ENCODE data around the gene LHX8.
"Not testable (repeated sequence)": the region's sequence is repeated elsewhere in the genome, so short reads cannot be mapped to it uniquely, and the experiment has no call there.

The LHX8 gene

DNA sequence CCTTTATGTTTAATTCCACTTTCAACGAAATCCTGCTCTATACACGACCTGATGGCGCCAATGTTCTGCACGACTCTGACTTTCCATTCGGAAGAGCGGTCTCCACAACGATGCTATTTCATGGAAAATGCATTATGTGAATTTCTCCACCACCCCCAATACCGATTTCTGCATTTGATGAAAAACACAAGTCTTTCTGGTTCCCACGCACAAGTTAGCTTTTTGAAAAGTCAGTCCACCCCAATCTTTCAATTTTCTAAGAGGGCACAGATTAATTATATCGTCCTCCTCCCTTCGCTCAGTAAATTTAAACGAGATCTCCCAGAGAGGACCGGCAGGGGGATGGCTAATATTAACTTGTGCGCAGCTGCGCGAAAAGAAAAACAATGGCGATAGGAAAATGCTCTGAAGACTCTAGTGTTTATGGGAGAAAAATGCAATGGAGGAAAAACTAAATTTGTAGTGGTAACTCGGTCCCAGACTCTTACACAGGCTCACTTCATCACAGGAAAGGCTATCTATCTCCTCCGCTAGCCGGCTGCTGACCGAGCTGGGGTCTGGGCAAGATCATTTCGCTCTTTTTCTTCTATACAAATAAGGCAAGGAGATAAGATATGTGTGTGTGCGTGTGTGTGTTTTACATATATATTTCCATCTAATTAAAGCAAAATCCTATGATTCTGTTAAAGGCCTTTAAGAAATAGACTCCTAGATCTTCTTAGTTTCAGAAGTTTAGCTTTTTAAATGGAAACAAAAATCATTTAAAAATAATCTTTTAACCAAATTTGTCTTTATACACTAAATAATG is 1.2 kb upstream of the LHX8 start:
- no peak for DNase-seq

DNA sequence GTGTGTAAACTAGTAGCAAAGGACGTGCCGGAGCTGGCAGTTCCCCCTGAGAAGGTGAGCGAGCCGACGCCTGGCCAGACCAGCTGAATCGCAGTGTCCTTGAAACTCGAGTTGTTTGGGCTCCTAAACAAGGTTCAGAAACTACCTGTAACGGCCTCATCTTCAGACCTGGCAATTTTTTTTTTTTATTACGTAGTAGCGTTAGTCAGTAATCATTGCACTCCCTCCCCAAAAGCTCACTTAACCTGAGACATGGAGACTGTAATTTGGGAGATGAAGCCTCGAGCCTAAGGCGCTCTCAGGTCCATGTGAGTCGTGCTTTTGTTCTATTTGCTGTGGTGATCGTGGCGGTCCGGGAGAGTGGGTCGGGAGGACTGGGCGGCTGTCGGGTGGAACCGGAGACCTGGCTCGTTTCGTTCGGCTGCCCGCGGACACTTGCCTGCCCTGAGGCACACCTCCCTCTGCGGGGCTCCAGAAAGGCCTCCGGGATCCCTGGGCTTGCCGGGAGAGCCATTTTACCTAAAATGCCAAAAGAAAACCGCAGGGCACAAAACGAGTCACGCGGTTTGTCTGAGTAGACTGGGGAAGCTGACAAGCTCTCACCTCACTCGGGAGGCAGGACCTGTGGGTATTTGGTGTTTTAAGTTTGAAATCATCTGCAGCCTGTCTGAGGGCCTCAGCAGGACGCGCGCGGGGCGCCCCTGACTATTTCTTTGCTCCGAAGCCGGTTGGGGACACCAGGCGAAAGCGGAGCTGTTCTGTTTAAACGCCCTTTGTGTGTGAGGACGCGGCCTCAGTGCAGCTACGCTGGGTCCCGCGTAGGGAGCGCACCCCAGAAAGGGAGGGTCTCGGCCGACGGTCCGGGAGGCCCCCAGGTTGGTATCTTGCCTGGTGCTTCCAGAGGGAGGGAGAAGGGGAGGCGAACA is 722 bp downstream of the LHX8 start:
- no peak for DNase-seq

DNA sequence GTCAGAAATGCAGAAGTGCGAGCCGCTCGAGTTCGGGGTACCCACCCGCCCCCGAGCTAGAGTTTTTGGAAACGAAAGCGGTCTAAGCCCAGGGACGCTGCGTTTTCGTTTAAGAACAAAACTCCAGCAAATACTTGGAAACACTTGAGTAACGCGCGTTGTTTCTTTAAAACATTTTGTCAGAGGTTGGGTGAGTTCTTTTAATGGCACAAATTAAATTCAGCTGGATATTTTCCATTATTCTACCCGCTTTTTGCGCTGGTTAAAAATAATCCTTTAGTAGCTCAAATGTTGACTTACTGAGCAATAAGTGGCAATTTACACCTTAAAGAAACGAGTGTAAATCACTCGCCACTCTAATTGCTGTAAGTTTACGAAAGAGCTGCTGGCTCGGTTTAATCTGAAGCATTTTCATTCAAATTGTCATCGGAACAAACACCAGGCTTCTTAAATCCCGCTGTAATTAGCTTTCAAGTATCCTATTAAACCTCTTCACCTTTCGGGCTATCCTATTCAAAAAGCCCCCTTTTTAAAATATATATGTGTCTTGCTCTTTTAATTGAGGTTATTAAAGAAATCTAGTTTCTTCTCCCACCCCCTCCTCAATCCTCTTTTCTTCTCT is 1.5 kb downstream of the LHX8 start:
- DNase-seq: no peak

DNA sequence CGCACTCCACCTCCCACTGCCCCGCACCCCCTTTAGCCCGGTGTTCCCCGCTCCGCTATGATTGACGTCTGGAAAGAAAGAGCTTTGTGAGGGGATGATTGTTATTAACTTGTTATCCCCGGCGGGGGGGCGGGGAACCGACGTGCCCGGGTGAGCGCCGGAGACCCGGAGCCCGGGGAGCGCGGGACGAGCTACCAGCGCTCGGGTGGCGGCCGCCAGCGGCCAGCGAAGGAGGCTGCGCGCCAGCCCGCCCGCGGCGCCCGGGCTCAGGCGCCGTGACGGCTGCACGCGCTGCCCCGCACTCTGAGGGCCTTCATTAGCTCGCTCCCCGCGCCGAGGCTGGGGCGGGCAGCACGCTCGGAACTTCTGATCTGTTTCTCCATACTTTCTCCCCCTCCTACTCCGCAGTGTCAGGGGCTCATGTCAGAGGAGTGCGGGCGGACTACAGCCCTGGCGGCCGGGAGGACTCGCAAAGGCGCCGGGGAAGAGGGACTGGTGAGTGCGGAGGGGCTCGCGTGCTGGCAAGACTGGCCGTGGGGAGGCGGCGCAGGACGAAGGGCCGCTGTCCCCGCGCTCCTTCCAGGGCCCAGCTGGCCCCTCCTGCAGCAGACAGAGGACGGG is 2.1 kb downstream of the LHX8 start:
- DNase-seq: no peak

DNA sequence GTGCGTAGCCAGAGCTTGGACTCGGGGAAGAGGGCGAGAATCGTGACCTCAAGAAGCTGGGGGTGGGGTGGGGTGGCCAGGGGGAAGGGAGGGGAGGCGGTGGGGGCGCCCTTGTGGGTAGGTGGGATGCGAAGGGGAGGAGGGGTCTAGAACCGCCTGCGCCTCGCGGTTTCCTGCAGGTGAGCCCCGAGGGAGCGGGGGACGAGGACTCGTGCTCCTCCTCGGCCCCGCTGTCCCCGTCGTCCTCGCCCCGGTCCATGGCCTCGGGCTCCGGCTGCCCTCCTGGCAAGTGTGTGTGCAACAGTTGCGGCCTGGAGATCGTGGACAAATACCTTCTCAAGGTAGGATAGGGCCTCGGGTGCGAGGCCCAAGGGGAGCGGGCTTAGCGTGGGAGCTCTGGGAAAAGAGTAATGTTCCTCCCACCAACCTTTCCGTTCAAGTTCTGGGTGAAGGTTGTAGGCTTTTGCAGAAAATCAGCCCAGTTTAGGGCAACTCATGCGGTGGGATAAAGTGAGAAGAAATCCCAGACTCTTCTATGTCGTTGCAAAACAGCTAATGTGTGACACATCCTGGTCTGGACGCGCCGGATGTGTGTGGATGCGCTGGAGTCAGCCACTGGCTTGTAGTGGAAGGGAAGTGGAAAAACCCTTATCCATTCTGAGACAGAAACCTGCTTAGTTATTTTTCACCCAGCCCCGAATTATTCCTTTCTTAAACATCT is 2.9 kb downstream of the LHX8 start:
- no peak for DNase-seq

DNA sequence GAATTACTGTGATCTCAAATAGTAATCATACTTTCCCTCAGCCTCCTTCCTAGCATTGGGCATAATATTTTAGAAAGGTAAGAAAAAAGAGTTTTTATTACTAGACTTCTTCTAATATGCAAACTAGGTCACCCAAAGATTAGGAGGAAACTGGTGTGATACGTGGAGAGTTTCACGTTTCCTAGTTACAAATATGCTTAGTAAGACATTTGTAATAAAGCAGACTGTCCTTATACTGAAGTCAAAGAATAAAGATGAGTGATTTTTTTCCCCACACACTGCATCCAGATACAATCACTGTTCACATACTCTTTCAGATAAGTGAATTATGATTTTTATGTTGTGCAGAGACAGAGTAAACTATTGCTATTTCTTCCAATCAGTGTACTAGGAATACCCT is 17.9 kb downstream of the LHX8 start:
- no peak for DNase-seq

DNA sequence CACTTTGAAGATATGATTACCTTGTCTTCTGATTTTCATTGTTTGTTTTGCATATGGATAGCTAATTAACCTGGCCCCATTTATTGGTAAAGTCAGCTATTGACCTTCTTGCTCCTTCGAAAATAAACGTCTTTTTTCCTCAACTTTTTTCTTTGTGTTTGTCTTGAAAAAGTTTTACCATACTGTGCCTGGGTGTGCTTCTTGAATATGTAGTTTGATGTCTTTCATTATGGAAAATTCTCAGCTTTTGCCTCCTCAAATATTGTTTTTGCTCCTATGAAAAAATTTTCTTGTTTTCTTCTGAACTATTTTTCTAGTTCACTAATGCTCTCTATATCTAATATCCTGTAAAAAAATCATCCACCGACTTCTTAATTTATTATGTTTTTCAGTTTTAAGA is 25.0 kb downstream of the LHX8 start:
- DNase-seq: no peak

DNA sequence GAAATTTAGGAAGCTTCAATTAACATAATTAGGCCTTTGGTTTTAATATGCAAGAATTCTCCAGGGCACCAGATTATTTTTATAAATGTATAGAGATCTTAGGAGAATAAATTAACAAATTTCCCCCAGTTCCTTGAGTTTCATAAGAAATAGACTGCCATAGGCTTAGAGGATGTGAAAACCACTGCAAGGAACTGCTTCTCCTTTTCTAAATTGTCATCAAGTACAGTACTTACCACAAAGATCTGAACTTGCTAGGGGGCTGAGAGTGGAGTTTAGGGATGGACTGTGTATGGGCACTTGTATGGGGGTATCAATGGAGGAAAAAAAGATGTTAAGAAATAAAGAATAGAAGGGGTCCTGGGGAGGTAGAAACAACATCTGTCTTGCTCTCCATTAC is 31.1 kb downstream of the LHX8 start:
- no peak for DNase-seq

DNA sequence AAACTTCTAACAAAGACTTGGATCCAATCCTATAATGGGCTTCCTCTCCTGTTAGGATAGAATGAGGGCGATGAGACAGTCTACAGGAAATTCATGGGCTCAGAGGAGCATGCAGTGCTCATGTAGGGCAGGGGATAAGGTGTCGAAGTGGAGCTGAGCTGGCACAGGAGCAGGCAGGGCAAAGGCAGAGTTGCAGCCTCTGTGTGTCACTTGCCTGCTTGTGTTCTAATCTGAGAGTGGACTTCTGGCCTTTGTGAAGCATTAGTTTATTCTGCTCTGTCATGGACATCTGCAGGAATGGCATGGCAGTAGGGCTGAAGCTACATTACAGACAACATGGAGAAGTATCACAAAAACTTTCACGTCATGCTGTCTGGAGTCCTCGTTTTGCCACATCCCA is 32.6 kb downstream of the LHX8 start:
- no peak for DNase-seq

DNA sequence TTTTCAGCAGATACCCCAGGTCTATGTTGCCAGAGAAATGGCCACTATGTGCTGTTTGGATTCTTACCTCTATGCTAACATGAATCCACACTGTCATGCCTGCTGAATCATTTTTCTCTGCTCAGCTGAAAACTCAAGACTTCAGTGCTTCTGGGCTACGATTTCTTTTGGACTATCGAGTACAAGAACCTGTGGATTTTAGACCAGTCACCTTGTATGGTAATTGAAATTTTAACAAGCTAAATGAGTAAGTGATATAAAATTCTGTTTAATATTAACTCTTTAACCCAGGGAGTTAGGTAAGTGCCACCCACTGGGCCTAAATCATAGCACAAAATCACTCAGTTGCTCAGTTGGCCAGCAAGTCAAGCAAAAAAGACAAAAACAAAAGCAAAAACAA is 35.8 kb downstream of the LHX8 start:
- no peak for DNase-seq

DNA sequence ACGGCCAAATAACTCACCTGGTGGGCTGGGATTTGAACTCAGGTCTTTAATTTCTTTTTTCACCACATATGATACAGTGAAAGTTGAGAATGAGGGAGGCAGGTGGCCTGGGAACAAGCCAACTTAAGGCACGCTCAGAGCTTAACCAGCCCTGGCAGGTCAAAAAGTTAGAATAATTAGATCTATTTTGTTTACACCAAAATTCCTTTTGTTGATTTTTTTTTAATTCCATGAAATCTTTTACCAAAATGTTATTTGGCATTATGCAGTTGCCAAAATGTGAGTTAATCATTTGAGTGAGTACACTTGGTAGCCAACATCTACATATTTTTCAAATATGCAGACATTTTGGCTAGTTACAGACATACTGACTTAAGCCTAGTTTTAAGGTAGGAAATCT is 36.8 kb downstream of the LHX8 start:
- DNase-seq: no peak

DNA sequence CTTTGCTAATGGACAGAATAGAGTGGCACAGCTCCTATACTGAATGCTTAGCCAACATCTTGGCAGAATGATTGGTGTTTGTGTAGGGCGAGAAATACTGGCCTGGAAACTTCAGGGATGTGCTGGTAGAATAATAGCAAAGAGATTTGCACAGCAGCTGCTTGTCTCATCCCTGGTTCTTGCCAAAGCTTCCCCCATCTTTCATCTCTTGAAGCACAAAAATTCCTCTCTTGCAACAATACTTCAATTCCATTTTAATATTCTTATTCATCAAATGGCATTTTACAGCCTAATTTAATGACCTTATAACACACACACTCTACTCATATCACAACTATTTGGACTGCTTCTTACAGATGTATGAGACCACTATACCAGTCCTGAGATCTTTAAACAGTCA is 37.7 kb downstream of the LHX8 start:
- no peak for DNase-seq

DNA sequence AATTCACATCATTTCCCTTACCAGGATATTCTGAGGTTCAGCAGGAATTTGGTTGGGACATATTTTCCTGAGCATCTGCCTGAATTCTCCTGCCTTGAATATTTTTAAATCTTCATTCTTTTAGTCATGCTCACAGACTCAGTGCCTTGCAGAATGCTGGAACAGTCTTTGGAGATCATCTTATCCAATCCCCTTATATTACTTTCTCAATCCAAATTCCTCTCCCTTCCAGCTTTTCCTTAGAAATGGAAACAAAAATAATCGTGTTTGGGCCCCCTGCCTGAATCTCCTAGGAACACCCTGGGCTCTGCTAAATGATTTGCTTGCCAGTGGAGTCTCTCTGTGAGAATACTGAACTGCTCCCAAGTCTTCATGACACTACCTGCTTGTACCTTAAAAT is 38.4 kb downstream of the LHX8 start:
- no peak for DNase-seq

DNA sequence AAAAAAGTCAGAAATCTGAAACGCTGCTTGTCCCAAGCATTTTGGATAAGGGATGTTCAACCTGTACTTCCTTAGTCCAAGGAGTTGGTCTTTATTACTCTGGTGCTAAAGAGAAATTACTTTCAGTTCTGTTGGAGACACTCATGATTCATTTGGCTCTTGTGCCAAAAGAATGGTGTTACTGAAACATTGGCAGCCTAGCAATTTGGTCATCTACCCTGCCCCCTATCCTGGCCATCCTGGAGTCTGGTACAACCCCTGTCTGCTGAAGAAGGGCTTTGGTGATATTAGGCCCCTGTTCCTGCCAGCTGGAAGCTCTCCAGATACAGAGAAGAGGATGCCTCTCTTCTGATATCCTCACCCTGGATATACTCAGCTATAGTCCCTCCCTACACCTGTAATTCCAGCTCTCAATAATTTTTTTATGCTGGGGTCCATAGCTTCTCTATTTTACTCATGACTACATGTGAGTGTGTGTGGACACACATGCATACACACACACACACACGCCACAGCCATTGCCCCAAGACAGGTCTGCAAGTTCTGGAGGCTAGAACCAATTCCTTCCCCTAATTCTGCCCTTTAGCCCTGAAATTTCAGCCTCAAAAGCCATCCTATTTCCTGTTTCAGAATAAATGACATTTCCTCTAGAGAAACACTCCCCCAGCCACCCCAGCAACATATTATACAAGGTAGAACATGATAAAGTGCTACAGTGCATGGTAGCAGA is 40.0 kb downstream of the LHX8 start:
- no peak for DNase-seq

DNA sequence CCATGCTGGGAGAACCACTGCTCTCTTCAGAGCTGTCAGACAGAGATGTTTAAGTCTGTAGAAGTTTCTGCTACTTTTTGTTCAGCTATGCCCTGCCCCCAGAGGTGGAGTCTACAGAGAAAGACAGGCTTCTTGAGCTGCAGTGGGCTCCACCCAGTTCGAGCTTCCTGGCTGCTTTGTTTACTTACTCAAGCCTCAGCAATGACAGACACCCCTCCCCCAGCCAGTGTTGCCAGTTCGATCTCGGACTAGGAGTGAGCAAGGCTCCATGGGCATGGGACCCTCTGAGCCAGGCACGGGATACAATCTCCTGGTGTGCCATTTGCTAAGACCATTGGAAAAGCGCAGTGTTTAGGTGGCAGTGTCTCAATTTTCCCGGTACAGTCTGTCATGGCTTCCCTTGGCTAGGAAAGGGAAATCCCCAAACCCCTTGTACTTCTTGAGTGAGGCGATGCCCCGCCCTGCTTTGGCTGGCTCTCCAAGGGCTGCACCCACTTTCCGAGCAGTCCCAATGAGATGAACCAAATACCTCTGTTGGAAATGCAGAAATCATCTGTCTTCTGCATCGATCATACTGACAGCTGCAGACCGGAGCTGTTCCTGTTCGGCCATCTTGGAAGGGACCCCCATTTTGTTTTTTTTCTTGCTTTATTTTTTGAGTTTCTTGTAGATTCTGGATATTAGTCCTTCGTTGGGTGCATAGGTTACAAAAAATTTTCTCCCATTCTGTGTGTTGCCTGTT is 47.2 kb downstream of the LHX8 start:
- DNase-seq: not testable (repeated sequence)

DNA sequence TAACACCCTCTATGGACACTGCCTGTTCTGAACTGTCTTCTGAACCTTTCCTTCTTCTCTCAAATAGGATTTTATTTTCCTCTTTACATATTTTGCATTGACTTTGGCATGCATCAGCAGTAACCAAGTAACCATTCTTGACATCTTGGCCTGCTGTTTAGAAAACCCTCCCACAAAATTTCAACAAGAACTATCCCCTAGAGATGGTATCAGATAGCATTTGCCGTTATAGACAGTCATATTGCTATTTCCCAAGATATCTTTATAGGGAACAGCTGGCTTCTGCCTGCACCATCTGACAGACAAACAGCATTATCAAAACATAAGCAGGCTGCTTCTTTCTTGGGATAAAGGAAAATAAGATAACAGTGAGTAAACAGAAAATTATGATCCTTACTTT is 54.7 kb downstream of the LHX8 start:
- DNase-seq: no peak

DNA sequence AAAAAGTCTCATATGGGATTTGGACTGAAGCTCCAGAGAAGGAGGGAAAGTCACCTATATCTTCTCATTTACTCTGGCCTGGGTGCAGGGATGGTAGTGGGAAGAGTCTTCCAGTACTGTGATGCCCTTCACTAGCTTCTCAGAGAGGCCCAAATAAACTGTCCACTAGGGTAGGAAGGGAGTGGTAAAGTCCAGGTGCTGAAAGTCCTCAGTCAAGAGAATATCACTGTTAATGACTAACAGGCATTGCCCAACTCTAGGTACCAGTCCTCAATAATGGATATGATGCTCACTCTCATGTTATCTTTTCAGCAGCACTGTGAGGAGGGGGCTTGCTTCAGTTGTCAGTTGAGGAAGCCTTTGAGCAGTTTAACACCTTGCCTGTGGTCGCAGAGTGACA is 64.0 kb downstream of the LHX8 start:
- DNase-seq: no peak

DNA sequence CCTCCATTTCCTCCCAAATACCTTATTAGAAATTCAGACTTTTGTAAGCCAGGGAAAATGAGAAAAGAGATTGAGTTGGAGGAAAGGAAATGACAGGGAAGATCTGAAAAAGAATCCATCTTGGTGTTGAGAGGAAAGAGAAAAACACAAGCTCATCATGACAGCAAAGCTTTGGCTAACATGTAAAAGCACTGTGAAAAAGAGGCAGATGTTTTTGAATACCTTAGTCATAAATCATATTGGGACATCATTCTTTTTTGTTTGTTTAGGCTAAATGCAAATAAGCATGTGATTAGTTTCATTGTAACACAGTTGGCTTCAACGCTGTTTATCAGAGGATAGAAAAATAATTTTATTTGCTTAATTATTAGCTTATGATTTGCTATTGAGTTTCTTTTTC is 64.6 kb downstream of the LHX8 start:
- DNase-seq: no peak

DNA sequence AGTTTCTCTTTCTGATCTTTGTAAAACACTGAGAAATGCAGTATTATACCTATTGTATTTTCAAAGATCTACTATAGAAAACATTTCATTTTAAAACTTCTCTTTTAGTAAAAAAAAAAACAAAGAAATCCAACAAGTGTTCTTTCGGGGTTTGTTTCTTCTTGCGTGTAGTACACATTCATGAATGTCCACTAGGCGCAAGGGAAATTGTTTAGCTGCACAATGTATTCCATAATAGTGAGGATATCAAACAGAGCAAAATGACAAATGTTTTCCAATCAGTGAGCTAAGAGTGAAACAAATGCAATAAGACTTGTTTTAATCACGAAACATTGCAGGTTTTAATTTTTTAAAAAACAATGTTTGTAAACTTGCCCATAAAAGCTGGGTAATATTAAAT is 68.6 kb downstream of the LHX8 start:
- no peak for DNase-seq

DNA sequence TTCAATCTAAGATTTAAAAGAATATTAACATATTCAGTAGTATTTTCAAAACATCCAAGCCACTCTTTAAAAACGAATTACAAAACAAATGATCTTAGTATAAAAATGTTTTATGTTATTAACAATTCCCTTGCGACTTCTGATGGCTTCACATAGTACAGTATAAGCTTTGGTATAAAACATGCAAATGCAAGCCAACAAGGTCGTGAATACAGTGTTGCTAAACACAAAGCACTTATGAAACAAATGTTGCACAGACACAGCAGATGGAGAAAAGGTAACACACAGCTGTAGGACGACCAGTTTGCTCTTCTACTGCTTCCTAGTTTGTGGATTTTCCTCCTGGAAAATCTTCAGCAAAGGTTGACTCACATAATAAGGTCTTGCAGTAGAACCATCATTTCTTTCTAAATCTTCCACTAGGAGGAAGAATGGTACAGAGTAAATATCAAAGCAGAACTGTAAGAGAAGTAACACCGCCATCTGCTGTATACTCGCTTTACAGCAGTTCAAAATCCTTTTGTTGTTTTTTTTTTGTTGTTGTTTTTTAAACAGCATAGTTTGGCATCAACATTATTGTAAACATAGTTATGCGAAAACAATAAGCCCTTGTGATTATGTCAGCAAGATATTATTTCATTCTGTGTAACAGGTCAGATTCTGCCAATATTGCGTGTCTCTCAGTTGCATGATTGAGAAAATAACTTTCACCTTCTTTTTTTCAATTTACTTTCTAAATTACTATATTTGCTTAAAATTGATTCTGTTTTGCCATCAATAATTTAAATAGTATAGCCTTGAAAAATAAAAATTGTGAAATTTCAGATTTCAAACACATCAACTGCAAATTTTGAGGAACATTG is 69.5 kb downstream of the LHX8 start:
- peak; percentile 57 for DNase-seq

Measured in kidney glomerular epithelial cell (primary cell).